ENCODE results near the gene LGR5. TPM values are rescaled to one million over a fixed set of nuclear protein-coding genes. Genes with fewer than 3 reads are reported as not detected.

The LGR5 gene
- total and polyA plus RNA-seq, 2 of the 13 experiments (the other 11 are each of a cell fraction or from before 2014, with no cell fraction given), result 37.0 to 121 TPM

GRCh38 chr12:71594214-71594948 lies 154.8 kb downstream of the LGR5 start:
- BruUV-seq (replicated peaks), result no TSS peak
- peak overlapping the region; percentile 26; the same call in 1 of the 2 replicates for H3K9ac ChIP-seq (ENCODE audit: insufficient read depth, low read depth, low read length)
- in situ Hi-C loops (cut with HindIII; ENCODE audit: extremely low pct_ligation_motif_present, low pct_unique_long_range_greater_than_20kb) (no loop called here), intact Hi-C loops (cut with micrococcal nuclease; ENCODE audit: unreplicated experiment) (no loop called here)
- H3K27ac ChIP-seq (ENCODE audit: extremely low read length, insufficient read depth, low read length), result no peak overlapping the region
- ATAC-seq (peak; percentile 68), DNase-seq (ENCODE audit: low spot score) (peak; percentile 16), FAIRE-seq (peak; percentile 4)
- H3K9me3 ChIP-seq (ENCODE audit: low read length), result no peaks in the 10 kb centered on the region
- 11% methylated on average over 5 of the region's 5 CpGs for WGBS (ENCODE audit: low lambda C conversion rate)
- peak overlapping the region; percentile 95 for H2AFZ ChIP-seq (ENCODE audit: low read length)
- peaks cover 19% of the 10 kb centered on the region for H3K4me1 ChIP-seq (ENCODE audit: insufficient read depth, low read length)
- no peaks in the 10 kb centered on the region for H3K36me3 ChIP-seq (replicated peaks in 1 of 2; ENCODE audit: control insufficient read depth in 1 of 2, insufficient read depth in 2 of 2, low read length in 2 of 2)
- no peaks in the 10 kb centered on the region for H3K79me2 ChIP-seq (ENCODE audit: insufficient read depth, low read length)
- peak overlapping the region; percentile 33 to 62 (median 58); a peak in 5 of 6 replicates for H3K4me3 ChIP-seq (replicated peaks in 1 of 3; ENCODE audit: insufficient read depth in 1 of 3, low read depth in 2 of 3, low read length in 3 of 3)
- no peaks in the 10 kb centered on the region for H4K20me1 ChIP-seq (ENCODE audit: insufficient read depth, low read length)
- CTCF ChIA-PET (ENCODE audit: low intra/inter-chr PET ratio, low total read pairs), result no interaction called here
- POLR2A ChIA-PET, result interaction anchor here (1.2 kb wide), 1 partner anchor 70 kb away, joined by 3 read pairs; the partner anchor contains the start of genes THAP2 and ZFC3H1
- no peaks in the 10 kb centered on the region for H3K27me3 ChIP-seq (ENCODE audit: control insufficient read depth in 1 of 2, insufficient read depth in 2 of 2, low read length in 2 of 2)
- peak overlapping the region; percentile 66 for H3K4me2 ChIP-seq (ENCODE audit: low read depth, low read length)
- TF ChIP-seq PHF20 (CRISPR knock-in tag; IDR thresholded peaks at IDR 0.05) (0 out of 2 replicates have a peak, but pooled peaks have one; percentile 25), LCORL (IDR thresholded peaks at IDR 0.05) (peak; percentile 64; the same call in 1 of the 2 replicates), LCORL (CRISPR knock-in tag; IDR thresholded peaks at IDR 0.05) (no peak), GMEB1 (CRISPR knock-in tag; IDR thresholded peaks at IDR 0.05; ENCODE audit: borderline replicate concordance) (no peak), ZNF33A (CRISPR knock-in tag; IDR thresholded peaks at IDR 0.05; ENCODE audit: borderline replicate concordance) (no peak), THAP11 (CRISPR knock-in tag; IDR thresholded peaks at IDR 0.05) (0 out of 2 replicates have a peak, but pooled peaks have one; percentile 33), NFIC (IDR thresholded peaks at IDR 0.05; ENCODE audit: low read length) (peak; percentile 77), HMGXB3 (CRISPR knock-in tag; IDR thresholded peaks at IDR 0.05; ENCODE audit: borderline replicate concordance) (no peak), SMYD3 (CRISPR knock-in tag; IDR thresholded peaks at IDR 0.05) (no peak), GABPA (IDR thresholded peaks at IDR 0.05; ENCODE audit: low read depth, low read length) (no peak), GABPA (CRISPR knock-in tag; IDR thresholded peaks at IDR 0.05; ENCODE audit: low read depth) (0 out of 2 replicates have a peak, but pooled peaks have one; percentile 38), PBX3 (CRISPR knock-in tag; IDR thresholded peaks at IDR 0.05; ENCODE audit: borderline replicate concordance) (no peak), SP140L (CRISPR knock-in tag; IDR thresholded peaks at IDR 0.05; ENCODE audit: borderline replicate concordance) (no peak), ZBTB1 (CRISPR knock-in tag; IDR thresholded peaks at IDR 0.05; ENCODE audit: borderline replicate concordance) (no peak), MATR3 (CRISPR knock-in tag; IDR thresholded peaks at IDR 0.05) (no peak), KAT8 (CRISPR knock-in tag; IDR thresholded peaks at IDR 0.05) (peak; percentile 47; the same call in 1 of the 2 replicates), CEBPG (CRISPR knock-in tag; IDR thresholded peaks at IDR 0.05) (0 out of 2 replicates have a peak, but pooled peaks have one; percentile 21), GTF3A (CRISPR knock-in tag; conservative IDR thresholded peaks at IDR 0.05) (no peak), ELF3 (CRISPR knock-in tag; IDR thresholded peaks at IDR 0.05) (peak; percentile 51; the same call in 1 of the 2 replicates)
